SK-N-SH treated with all-trans-retinoic acid at 6 μM for 48 hours (cell line): ENCODE data around the gene APOBEC3H.

Experiments
- TF ChIP-seq, protein P1 (sequence below): fragments of 250-450 bp; sonication (Bioruptor Pico); IDR thresholded peaks from 2 replicates; pipeline ENCODE4 v1.5.1; 2020; ENCODE audit warnings: low read depth, mild to moderate bottlenecking, moderate library complexity
- TF ChIP-seq, protein P2 (sequence below): fragments of 250-450 bp; sonication (Bioruptor Pico); IDR thresholded peaks from 2 replicates; pipeline ENCODE4 v1.5.1; 2021; ENCODE audit warnings: mild to moderate bottlenecking, moderate library complexity

DNA sequence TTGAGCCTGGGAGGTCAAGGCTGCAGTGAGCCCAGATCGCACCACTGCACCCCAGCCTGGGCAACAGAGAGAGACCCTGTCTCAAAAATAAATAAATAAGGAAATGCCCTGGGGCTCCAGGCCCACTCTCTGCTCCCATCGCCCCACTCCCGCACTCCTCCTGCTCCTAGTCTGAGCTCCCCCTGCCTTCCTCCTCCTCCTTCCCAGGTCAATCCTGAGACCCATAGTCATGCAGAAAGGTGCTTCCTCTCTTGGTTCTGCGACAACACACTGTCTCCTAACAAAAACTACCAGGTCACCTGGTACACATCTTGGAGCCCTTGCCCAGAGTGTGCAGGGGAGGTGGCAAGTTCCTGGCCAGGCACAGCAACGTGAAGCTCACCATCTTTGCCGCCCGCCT, 26.9 kb upstream of the APOBEC3H start:
- TF ChIP-seq, protein P1, sequence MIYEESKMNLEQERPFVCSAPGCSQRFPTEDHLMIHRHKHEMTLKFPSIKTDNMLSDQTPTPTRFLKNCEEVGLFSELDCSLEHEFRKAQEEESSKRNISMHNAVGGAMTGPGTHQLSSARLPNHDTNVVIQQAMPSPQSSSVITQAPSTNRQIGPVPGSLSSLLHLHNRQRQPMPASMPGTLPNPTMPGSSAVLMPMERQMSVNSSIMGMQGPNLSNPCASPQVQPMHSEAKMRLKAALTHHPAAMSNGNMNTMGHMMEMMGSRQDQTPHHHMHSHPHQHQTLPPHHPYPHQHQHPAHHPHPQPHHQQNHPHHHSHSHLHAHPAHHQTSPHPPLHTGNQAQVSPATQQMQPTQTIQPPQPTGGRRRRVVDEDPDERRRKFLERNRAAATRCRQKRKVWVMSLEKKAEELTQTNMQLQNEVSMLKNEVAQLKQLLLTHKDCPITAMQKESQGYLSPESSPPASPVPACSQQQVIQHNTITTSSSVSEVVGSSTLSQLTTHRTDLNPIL = no peak
- TF ChIP-seq, protein P2, sequence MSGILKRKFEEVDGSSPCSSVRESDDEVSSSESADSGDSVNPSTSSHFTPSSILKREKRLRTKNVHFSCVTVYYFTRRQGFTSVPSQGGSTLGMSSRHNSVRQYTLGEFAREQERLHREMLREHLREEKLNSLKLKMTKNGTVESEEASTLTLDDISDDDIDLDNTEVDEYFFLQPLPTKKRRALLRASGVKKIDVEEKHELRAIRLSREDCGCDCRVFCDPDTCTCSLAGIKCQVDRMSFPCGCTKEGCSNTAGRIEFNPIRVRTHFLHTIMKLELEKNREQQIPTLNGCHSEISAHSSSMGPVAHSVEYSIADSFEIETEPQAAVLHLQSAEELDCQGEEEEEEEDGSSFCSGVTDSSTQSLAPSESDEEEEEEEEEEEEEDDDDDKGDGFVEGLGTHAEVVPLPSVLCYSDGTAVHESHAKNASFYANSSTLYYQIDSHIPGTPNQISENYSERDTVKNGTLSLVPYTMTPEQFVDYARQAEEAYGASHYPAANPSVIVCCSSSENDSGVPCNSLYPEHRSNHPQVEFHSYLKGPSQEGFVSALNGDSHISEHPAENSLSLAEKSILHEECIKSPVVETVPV (CRISPR knock-in tag) = no peak
